Brain microvascular endothelial cell (primary cell): ENCODE measurements around the gene TMEM117.

Experiments used
- DNase-seq: peaks from one replicate; pipeline ENCODE4 v3.0.0-alpha.2; 2020
- H3K27ac ChIP-seq: fragments of 250-450 bp; sonication (Bioruptor Pico); 2 replicates; pipeline ENCODE4 v1.5.1; 2020; ENCODE audit warnings: mild to moderate bottlenecking, moderate library complexity
- H3K27me3 ChIP-seq: fragments of 250-450 bp; sonication (Bioruptor Pico); replicated peaks from 2 replicates; pipeline ENCODE4 v1.5.1; 2020; ENCODE audit warnings: mild to moderate bottlenecking
- H3K36me3 ChIP-seq: fragments of 250-450 bp; sonication (Bioruptor Pico); replicated peaks from 2 replicates; pipeline ENCODE4 v1.5.1; 2020; ENCODE audit warnings: mild to moderate bottlenecking
- H3K4me3 ChIP-seq: 2 replicates; pipeline ENCODE4 v1.5.1; 2011; ENCODE audit warnings: low read depth, mild to moderate bottlenecking, control low read depth, low read length, moderate library complexity
- in situ Hi-C: cut with HindIII; loops from 2 replicates; pipeline ENCODE4 v1.10.0; 2017; ENCODE audit warnings: low sequenced_read_pairs, low pct_ligation_motif_present
- TF ChIP-seq, protein P1 (sequence below): IDR thresholded peaks from 2 replicates; pipeline ENCODE4 v1.5.1; 2011; ENCODE audit warnings: low read depth, mild to moderate bottlenecking, moderate library complexity, low read length, control low read depth, inconsistent platforms; ENCODE audit errors: missing control alignments

TMEM117 gene

DNA sequence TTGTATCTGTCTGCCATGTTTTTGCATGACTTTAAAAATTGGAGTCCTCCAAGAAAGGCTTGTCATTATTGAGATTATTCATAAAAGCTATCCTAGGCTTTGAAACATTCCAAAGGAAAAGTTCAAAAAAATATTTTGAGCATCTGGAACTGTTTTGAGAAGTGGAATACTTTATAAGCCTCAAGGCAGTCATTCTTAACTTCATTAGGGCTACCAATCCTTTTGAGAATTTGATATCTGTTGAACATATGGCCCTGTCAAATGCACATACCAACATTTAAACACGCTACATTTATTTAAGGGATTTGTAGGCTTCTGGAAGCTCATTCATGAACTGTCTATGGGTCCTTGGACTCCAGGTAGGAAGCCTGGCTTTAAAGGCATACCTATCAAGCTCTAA lies 77.0 kb downstream of the TMEM117 start:
- Histone ChIP-seq H3K4me3 (no peak overlapping the region), H3K27ac (no peak overlapping the region), H3K36me3 (no peaks in the 10 kb centered on the region), H3K27me3 (no peaks in the 10 kb centered on the region)
- in situ Hi-C loops, result no loop called here
- TF ChIP-seq, protein P1, sequence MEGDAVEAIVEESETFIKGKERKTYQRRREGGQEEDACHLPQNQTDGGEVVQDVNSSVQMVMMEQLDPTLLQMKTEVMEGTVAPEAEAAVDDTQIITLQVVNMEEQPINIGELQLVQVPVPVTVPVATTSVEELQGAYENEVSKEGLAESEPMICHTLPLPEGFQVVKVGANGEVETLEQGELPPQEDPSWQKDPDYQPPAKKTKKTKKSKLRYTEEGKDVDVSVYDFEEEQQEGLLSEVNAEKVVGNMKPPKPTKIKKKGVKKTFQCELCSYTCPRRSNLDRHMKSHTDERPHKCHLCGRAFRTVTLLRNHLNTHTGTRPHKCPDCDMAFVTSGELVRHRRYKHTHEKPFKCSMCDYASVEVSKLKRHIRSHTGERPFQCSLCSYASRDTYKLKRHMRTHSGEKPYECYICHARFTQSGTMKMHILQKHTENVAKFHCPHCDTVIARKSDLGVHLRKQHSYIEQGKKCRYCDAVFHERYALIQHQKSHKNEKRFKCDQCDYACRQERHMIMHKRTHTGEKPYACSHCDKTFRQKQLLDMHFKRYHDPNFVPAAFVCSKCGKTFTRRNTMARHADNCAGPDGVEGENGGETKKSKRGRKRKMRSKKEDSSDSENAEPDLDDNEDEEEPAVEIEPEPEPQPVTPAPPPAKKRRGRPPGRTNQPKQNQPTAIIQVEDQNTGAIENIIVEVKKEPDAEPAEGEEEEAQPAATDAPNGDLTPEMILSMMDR, result no peak
- no peak for DNase-seq

DNA sequence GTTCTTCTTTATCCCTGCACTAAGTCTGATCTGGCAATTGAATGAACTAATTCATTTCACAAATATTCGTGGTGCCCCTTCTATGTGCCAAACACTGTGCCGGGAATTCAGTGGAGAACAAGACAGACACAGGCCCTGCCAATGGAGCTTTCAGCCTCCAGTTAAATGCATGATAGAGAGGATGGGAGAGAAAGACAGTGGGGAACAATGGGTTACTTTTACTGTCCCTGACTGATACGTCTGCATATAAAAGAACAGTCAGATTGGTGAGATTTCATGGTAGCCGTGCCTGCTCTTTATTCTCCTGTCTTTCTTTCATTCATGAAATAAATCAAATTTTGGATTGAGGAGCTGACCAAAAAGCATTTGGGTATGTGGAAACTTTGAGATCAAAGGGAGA lies 78.5 kb downstream of the TMEM117 start:
- Histone ChIP-seq H3K27me3 (no peaks in the 10 kb centered on the region), H3K4me3 (no peak overlapping the region), H3K27ac (no peak overlapping the region), H3K36me3 (no peaks in the 10 kb centered on the region)
- TF ChIP-seq, protein P1, result no peak
- no peak for DNase-seq
- in situ Hi-C loops, result no loop called here

DNA sequence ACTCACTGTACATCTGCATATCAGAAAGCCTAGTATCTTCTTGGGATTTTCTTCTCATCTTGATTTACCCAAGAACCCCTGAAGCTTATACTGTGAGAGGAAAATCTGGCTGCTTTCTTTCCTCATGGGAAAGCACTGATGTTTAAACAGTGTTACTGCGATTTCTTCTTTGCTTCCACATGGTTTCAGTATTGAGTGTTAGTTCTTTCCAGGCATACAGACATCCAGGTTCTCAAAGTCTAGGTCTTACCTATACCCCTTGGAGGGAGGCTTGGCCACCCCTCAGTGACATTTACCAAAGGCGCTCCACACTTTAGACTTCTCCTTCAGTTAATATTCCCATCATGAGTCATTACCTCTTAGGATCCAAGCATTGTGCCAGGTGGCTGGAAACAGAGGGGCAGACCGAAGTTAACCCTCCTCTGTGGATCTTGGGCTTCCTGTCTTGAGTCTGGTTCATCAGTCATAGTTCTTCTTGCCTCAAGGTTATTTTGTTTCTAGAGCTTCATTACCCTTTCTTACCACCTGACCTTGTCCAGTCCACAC lies 79.1 kb downstream of the TMEM117 start:
- in situ Hi-C loops, result no loop called here
- no peak for DNase-seq

DNA sequence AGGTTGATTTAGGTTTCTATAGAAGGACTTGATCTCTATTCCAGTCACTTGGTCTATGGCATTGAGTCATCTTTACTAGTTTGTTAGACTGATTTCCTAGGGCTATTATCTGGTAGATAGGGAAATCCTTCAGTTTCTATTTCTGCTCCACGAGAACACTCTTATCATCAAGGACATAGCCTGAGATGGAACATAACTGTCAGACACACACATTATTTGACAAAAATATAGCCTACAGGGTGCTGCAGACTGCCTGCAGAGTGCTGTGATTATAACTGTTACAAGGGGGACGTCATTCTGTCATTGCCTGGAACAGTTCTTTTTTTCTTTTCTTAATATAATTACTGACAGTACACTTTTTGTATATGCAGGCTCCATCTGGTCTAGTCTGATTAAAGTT lies 82.0 kb downstream of the TMEM117 start:
- TF ChIP-seq, protein P1, result no peak
- in situ Hi-C loops, result no loop called here
- H3K27ac ChIP-seq, result no peak overlapping the region
- H3K4me3 ChIP-seq, result no peak overlapping the region
- no peaks in the 10 kb centered on the region for H3K36me3 ChIP-seq
- H3K27me3 ChIP-seq, result no peaks in the 10 kb centered on the region
- DNase-seq, result no peak

More for the DNA sequence above, 79.1 kb downstream of the TMEM117 start:
- H3K27me3 ChIP-seq, result no peaks in the 10 kb centered on the region
- TF ChIP-seq, protein P1, result peak; percentile 25
- H3K4me3 ChIP-seq, result no peak overlapping the region
- H3K27ac ChIP-seq, result no peak overlapping the region
- no peaks in the 10 kb centered on the region for H3K36me3 ChIP-seq

DNA sequence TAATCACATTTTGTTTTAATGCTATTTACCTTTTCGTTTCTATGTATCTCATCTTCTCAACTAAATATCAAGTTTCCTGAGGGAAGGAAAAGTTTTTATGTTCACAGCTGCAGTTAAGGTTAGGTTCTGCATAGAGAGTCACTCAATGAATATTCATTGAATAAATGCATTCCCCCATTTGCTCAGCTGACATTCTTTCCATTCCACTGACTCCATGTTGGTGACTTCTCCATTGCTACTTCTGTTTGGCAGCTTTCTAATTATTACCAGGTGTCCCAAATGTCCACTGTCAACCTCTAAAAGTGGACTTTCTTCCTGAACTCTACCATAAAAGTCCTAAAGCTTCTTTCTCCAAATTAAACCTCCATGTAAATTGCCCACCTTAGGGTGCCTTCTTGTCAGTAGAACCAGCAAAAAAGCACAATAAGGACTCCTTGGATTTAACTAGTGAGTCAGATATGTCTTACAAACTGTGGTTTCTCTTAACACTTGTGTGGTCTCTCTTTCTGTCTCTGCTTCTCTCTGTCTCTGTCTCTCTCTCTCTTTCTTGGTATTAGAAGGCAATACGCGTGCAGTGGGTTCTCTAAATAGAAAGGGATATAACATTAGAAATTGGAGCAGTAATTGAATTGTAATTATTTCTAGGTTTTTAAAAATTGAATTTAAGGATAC lies 85.9 kb downstream of the TMEM117 start:
- H3K36me3 ChIP-seq, result no peaks in the 10 kb centered on the region
- H3K4me3 ChIP-seq, result no peak overlapping the region
- in situ Hi-C loops, result no loop called here
- no peaks in the 10 kb centered on the region for H3K27me3 ChIP-seq
- no peak overlapping the region for H3K27ac ChIP-seq
- TF ChIP-seq, protein P1, result no peak
- peak; percentile 23 for DNase-seq

DNA sequence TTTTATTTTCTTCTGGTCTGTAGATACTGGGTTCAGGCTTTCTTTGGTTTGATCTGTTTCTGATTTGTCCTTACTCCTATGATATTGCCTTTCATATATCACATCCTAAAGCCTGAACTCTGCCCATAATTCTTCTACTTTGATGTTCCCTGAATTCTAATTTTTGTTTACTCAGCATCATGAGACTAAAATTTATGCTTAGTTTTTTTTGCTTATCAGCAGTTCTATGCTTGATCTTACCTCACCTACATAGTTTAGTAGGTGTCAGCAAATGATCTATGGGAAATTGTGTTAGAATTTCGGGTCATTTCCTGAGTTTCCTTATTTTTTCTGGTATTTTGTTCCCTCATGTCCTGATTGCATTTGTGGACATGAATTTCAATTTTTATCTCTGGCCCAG lies 94.2 kb downstream of the TMEM117 start:
- TF ChIP-seq, protein P1, result no peak
- H3K27me3 ChIP-seq, result no peaks in the 10 kb centered on the region
- no peak overlapping the region for H3K4me3 ChIP-seq
- in situ Hi-C loops, result no loop called here
- no peak for DNase-seq
- H3K36me3 ChIP-seq, result no peaks in the 10 kb centered on the region
- no peak overlapping the region for H3K27ac ChIP-seq
